ENCODE results near the gene NUP93. TPM values are rescaled to one million over a fixed set of nuclear protein-coding genes. Genes with fewer than 3 reads are reported as not detected.

The NUP93 gene
- total RNA-seq, 4 donors from 2014 or later = 12.9 to 30.7 (median 23.0) TPM

- TF ChIP-seq, protein P1, sequence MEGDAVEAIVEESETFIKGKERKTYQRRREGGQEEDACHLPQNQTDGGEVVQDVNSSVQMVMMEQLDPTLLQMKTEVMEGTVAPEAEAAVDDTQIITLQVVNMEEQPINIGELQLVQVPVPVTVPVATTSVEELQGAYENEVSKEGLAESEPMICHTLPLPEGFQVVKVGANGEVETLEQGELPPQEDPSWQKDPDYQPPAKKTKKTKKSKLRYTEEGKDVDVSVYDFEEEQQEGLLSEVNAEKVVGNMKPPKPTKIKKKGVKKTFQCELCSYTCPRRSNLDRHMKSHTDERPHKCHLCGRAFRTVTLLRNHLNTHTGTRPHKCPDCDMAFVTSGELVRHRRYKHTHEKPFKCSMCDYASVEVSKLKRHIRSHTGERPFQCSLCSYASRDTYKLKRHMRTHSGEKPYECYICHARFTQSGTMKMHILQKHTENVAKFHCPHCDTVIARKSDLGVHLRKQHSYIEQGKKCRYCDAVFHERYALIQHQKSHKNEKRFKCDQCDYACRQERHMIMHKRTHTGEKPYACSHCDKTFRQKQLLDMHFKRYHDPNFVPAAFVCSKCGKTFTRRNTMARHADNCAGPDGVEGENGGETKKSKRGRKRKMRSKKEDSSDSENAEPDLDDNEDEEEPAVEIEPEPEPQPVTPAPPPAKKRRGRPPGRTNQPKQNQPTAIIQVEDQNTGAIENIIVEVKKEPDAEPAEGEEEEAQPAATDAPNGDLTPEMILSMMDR (IDR thresholded peaks at IDR 0.05 in 4 of 5, conservative IDR thresholded peaks at IDR 0.05 in 1 of 5) = no peak
- no peak for TF ChIP-seq POLR2A (IDR thresholded peaks at IDR 0.05)
- in situ Hi-C loops (cut with MboI; ENCODE audit: low sequenced_read_pairs in 4 of 4) = no loop called here
- intact Hi-C loops (cut with DNase I; ENCODE audit: low total_unique reads) = no loop called here
Measured at GRCh38 chr16:56779906-56780305, 50.0 kb downstream of the NUP93 start.

DNA sequence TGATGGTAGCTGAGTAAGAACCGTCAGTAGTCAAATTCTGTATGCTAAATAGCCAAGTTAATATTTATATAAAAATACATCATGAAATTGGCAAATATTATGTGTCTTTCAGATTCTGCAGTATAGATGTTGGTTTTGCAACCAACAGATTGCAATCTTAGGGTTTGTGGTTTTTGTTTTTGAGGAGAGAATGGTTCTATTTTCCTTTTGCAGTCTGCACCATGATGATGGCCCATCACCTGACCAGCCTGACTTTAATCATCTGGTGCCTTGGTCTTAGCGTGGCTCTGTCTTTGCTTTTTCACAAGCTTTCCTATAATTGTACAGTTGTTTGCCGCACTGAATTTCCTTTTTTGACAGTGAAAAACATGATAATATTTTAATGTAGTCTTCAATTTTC, 50.7 kb downstream of the NUP93 start:
- peaks cover 5 to 14% of the 10 kb centered on the region in 2 donors for H3K4me1 ChIP-seq
- DNase-seq = no peak
- no peak for TF ChIP-seq POLR2A (IDR thresholded peaks at IDR 0.05)
- TF ChIP-seq, protein P1 (IDR thresholded peaks at IDR 0.05 in 4 of 5, conservative IDR thresholded peaks at IDR 0.05 in 1 of 5) = no peak
- H3K36me3 ChIP-seq = no peaks in the 10 kb centered on the region
- ATAC-seq = no peak
- intact Hi-C loops (cut with DNase I; ENCODE audit: low total_unique reads) = no loop called here
- no peaks in the 10 kb centered on the region for H3K9me3 ChIP-seq
- no peak overlapping the region for H3K4me3 ChIP-seq
- no peaks in the 10 kb centered on the region for H3K27me3 ChIP-seq
- no peak overlapping the region for H3K27ac ChIP-seq
- in situ Hi-C loops (cut with MboI; ENCODE audit: low sequenced_read_pairs in 4 of 4) = no loop called here

More at GRCh38 chr16:56779906-56780305, 50.0 kb downstream of the NUP93 start:
- Histone ChIP-seq H3K4me3 (no peak overlapping the region), H3K4me1 (peaks cover 5 to 14% of the 10 kb centered on the region in 2 donors), H3K27ac (no peak overlapping the region), H3K36me3 (no peaks in the 10 kb centered on the region), H3K9me3 (no peaks in the 10 kb centered on the region), H3K27me3 (no peaks in the 10 kb centered on the region)
- no peak for ATAC-seq
- no peak for DNase-seq

GRCh38 chr16:56781528-56781961, 51.6 kb downstream of the NUP93 start:
- DNase-seq (no peak), ATAC-seq (no peak)
- H3K4me1 ChIP-seq = peaks cover 1 to 14% of the 10 kb centered on the region in 2 donors
- no peaks in the 10 kb centered on the region for H3K36me3 ChIP-seq
- intact Hi-C loops (cut with DNase I; ENCODE audit: low total_unique reads) = no loop called here
- no peaks in the 10 kb centered on the region for H3K27me3 ChIP-seq
- no peak overlapping the region for H3K27ac ChIP-seq
- in situ Hi-C loops (cut with MboI; ENCODE audit: low sequenced_read_pairs in 4 of 4) = no loop called here
- TF ChIP-seq, protein P1 (IDR thresholded peaks at IDR 0.05 in 4 of 5, conservative IDR thresholded peaks at IDR 0.05 in 1 of 5) = no peak
- TF ChIP-seq POLR2A (IDR thresholded peaks at IDR 0.05) = no peak
- H3K4me3 ChIP-seq = no peak overlapping the region
- H3K9me3 ChIP-seq = no peaks in the 10 kb centered on the region

- in situ Hi-C loops (cut with MboI; ENCODE audit: low sequenced_read_pairs in 4 of 4) (no loop called here), intact Hi-C loops (cut with DNase I; ENCODE audit: low total_unique reads) (no loop called here)
- Histone ChIP-seq H3K27ac (no peak overlapping the region), H3K9me3 (no peaks in the 10 kb centered on the region), H3K36me3 (no peaks in the 10 kb centered on the region), H3K4me3 (no peak overlapping the region), H3K4me1 (peaks cover 0 to 2% of the 10 kb centered on the region in 2 donors), H3K27me3 (no peaks in the 10 kb centered on the region)
- TF ChIP-seq, protein P1 (IDR thresholded peaks at IDR 0.05 in 4 of 5, conservative IDR thresholded peaks at IDR 0.05 in 1 of 5) = no peak
- no peak for TF ChIP-seq POLR2A (IDR thresholded peaks at IDR 0.05)
- no peak for DNase-seq
- ATAC-seq = no peak
Measured at GRCh38 chr16:56783344-56783743, 53.4 kb downstream of the NUP93 start.

DNA sequence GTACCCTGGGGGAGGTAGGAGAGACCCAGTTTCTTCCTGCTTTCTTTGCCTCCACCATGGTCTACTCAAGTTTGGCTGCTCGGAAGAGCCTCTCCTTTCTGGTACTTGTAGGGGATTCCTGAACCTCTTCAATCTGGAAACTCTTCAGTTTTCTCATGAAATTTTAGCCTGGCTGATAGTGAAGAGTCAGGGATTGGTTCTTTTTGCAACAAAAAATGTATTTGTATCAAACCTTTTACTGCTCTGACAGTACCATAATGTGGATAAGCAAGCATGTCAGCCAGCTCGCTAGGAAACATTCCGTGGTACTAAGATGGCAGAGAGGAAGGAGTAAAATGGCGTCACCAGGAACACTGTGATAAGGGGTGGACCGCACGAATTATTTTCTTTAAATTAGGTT, 55.4 kb downstream of the NUP93 start:
- Histone ChIP-seq H3K9me3 (no peaks in the 10 kb centered on the region), H3K4me1 (peaks cover 0 to 2% of the 10 kb centered on the region in 2 donors), H3K27ac (no peak overlapping the region), H3K4me3 (no peak overlapping the region), H3K36me3 (no peaks in the 10 kb centered on the region), H3K27me3 (no peaks in the 10 kb centered on the region)
- DNase-seq (no peak), ATAC-seq (no peak)
- in situ Hi-C loops (cut with MboI; ENCODE audit: low sequenced_read_pairs in 4 of 4) = no loop called here
- intact Hi-C loops (cut with DNase I; ENCODE audit: low total_unique reads) = no loop called here
- TF ChIP-seq POLR2A (IDR thresholded peaks at IDR 0.05) = no peak
- TF ChIP-seq, protein P1 (IDR thresholded peaks at IDR 0.05 in 4 of 5, conservative IDR thresholded peaks at IDR 0.05 in 1 of 5) = no peak
